NB4 (cell line): ENCODE data around the gene GKN2.

Experiments used
- MYC ChIP-seq: IDR thresholded peaks from 2 replicates; pipeline ENCODE4 v1.6.1; 2011; ENCODE audit warnings: low read depth, low read length
- TF ChIP-seq, protein P1 (sequence below): IDR thresholded peaks from one replicate; pipeline ENCODE4 v1.5.1; 2012; ENCODE audit warnings: low read depth, low read length

DNA sequence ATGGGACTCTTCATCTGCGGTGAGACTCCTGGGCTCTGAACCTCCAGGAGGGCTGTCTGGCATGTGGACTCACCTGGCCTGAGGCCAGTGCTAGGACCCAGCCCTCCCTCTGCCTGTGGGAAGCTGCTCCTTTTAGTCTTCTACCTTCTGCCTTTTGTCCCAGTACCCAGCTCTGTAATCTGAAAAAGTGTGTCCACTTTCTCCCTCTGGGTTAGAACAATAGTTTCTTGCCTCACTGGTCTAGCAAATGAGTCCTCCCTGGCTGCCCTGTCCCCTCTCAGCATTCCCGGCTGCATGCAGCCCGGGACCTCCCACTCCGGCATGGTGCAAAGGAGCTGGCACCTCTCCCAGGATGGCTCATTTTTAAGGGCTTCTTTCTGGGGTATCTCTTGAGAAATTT, 25.9 kb downstream of the GKN2 start:
- TF ChIP-seq, protein P1, sequence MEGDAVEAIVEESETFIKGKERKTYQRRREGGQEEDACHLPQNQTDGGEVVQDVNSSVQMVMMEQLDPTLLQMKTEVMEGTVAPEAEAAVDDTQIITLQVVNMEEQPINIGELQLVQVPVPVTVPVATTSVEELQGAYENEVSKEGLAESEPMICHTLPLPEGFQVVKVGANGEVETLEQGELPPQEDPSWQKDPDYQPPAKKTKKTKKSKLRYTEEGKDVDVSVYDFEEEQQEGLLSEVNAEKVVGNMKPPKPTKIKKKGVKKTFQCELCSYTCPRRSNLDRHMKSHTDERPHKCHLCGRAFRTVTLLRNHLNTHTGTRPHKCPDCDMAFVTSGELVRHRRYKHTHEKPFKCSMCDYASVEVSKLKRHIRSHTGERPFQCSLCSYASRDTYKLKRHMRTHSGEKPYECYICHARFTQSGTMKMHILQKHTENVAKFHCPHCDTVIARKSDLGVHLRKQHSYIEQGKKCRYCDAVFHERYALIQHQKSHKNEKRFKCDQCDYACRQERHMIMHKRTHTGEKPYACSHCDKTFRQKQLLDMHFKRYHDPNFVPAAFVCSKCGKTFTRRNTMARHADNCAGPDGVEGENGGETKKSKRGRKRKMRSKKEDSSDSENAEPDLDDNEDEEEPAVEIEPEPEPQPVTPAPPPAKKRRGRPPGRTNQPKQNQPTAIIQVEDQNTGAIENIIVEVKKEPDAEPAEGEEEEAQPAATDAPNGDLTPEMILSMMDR: no peak
- no peak for TF ChIP-seq MYC
